Jurkat, Clone E6-1 (cell line): ENCODE measurements around the gene ZNF563.
A peak's percentile ranks its signal among the peaks of the same experiment; 100 is the strongest.
"Not testable (repeated sequence)": the region's sequence is repeated elsewhere in the genome, so short reads cannot be mapped to it uniquely, and the experiment has no call there.

Experiments
- DNase-seq: peaks from one replicate; pipeline ENCODE4 v3.0.0-alpha.2; 2011; ENCODE audit warnings: low read depth, low spot score
- H3K4me3 ChIP-seq: 2 replicates; pipeline ENCODE4 v1.5.1; 2011; ENCODE audit warnings: mild to moderate bottlenecking, low read length, control low read depth, moderate library complexity

The ZNF563 gene

DNA sequence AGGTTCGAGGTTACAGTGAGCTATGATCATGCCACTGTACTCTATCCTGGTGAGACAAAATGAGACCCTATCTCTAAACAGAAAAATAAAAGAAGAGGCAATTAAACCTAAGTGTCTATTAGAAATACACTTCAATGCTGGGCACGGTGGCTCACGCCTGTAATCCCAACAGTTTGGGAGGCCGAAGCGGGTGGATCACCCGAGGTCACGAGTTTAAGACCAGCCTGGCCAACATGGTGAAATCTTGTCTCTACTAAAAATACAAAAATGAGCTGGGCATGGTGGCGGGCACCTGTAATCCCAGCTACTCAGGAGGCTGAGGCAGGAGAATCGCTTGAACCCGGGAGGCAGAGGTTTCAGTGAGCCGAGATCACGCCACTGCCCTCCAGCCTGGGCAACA, 24.5 kb downstream of the ZNF563 start:
- DNase-seq, result not testable (repeated sequence)

DNA sequence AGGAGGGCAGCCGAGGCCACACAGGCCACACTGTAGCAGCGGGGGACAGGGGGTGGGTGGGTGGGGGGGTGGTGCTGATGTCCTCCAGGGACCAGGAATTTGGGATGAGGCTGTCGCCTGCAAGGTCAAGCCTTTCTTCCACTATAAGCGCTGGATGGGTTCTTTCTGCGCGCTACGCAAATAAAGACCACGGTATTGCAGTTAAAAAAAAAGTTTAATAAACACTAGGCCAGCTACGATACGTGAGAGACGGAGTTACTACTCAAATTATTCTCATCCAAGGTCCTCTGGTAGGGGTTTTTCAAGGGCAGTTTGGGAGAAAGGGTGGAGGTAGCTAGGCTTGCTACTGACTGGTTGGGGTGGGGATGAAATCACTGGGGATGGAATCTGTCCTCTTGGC, 38.2 kb downstream of the ZNF563 start:
- peak overlapping the region; percentile 86 for H3K4me3 ChIP-seq
- DNase-seq, result no peak

More for the DNA sequence above, 24.5 kb downstream of the ZNF563 start:
- H3K4me3 ChIP-seq, result not testable (repeated sequence)

DNA sequence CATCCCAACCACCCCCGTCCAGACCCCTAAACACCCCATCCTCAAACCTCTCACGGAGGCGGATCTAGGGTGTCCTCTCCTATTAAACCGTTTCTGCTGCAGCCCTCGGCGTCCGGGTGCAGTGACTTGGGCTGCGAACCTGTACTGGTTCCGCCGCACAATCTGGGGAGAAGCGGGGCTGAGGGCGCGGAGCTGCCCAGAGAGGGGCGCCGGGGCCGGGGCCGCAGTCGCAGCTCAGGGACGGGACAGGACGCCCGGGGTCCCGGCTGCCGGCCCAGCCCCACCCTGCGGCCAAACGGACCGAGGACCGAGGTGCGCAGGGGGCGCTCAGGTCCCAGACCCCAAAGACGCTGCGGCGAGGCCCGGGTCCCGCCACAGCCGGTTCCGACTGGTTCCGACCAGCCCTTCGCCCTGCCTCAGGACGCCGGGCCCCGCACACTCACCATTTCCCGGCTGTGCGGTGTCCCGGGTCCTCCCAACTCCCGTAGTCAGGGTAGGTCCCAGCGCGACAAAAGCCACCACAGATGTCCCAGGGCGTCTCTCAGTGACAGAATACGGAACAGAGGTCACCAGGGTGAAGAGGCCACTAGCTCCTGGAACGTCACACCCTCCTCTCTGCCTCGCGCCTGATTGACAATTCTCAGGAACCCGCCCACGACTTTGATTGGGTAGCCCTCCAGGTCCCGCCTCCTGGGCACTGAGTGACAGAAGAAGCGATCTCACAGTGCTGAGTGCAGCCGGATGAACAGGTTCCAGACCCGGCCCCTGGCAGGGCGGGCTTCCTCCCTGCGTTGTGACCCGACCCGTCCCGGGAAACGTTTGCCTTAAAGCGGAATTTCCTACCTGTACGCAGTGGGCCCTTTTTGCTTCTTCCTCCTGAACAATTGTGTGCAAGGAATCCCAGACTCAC, 38.9 kb downstream of the ZNF563 start, which contains the start of gene ZNF44:
TSS of gene ZNF44 (minus strand) at position 635 of the 910 bp plus-strand sequence. CDS start at position 446, 189 bp downstream.
- peak; percentile 97 for DNase-seq
- peak within 1 kb of the TSS; percentile 86 for H3K4me3 ChIP-seq

DNA sequence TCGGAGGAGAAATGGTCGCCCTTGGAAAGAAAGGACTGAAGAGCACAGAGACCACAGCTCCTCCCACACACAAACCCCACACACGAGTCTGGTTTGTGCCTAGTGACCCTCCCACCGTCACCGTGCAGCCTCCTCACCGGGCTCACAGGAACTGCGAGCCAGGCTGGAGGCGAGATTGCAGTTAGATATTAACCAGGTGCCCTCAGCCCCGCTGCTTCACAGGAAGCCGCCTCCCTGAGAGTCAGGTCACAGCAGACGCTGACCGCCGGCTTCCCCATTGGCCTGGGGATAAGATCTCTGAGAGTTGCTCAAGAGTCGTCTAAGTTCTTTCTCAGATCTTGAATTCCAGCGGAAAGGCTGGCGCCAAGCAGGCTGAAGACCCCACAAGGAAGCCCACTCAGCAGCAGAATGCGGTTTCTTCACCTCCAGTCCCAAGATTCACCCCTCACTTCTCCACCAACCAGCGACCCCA, 39.6 kb downstream of the ZNF563 start:
- H3K4me3 ChIP-seq, result peak overlapping the region; percentile 86
- DNase-seq, result peak; percentile 40

DNA sequence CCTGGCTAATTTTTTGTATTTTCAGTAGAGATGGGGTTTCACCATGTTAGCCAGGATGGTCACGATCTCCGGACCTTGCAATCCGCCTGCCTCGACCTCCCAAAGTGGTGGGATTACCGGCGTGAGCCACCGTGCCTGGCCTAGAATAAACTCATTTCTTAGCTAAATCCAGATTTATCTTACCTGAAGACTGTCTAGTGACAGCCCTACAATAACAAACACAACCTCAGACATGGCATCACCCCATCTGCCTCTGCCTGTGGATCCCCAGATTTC, 43.7 kb downstream of the ZNF563 start:
- no peak for DNase-seq
- H3K4me3 ChIP-seq, result no peak overlapping the region

DNA sequence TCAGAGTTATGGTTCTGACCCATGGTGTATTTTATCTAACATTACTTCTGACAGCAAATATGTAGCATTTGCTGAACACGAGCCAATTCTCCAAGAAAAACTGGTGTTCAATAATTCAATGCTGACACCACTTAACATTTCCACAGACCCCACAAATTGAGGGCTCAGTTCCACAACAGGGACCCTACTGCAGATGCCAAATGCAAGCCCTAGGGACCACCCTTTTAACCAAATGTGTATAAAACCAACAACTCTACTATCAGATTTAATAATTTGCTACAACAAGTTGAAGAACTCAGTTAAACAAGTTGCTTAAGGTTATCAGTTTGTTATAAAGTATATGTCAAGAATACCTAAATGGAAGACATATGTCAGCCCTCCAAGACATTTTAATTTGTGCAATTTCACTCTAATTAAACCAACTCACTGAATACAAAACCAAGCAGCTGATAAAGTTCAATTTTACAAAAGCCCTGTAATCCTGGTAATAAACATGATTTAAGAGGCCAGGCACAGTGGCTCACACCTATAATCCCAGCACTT, 45.4 kb downstream of the ZNF563 start:
- no peak for DNase-seq
- no peak overlapping the region for H3K4me3 ChIP-seq

DNA sequence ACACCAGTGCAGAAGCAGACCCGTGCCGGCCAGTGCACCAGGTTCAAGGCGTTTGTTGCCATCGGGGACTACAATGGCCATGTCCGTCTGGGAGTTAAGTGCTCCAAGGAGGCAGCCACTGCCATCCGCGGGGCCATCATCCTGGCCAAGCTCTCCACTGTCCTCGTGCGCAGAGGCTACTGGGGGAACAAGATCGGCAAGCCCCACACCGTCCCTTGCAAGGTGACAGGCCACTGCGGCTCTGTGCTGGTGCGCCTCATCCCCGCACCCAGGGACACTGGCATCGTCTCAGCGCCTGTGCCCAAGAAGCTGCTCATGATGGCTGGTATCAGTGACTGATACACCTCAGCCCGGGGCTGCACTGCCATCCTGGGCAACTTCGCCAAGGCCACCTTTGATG, 48.8 kb downstream of the ZNF563 start:
- no peak for DNase-seq
- no peak overlapping the region for H3K4me3 ChIP-seq

DNA sequence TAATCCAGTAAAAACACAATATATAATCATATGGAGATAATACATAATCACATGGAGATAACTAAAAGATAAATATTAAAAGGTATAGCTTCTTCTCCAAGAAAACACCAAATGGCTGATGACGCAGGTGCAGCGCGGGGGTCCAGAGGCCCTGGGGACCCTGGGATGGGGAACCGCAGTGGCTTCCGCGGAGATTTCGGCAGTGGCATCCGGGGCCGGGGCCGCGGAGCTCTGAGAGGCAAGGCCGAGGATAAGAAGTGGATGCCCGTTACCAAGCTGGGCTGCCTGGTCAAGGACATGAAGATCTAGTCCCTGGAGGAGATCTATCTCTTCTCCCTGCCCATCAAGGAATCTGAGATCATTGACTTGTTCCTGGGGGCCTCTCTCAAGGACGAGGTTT, 49.2 kb downstream of the ZNF563 start:
- DNase-seq, result no peak

DNA sequence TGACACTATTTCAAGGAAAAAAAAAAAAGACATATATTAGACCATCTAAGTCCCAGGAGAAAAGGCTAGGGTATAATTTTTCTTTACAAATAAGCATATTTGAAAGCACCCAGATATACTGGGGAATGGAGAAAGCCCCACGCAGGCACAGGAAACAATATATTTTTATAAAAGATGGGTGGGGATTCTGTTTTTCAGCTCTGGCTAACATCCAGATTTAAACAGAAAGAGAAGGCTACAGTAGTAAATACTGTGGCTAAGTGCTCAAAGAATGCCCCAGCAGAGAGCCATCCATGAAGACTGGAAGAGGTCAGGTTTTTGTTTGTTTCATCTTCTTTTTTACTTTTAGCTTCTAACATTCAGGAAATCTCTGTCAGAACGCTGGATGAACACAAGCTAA, 54.7 kb downstream of the ZNF563 start:
- no peak overlapping the region for H3K4me3 ChIP-seq
- DNase-seq, result no peak

More for the DNA sequence above, 49.2 kb downstream of the ZNF563 start:
- H3K4me3 ChIP-seq, result no peak overlapping the region

DNA sequence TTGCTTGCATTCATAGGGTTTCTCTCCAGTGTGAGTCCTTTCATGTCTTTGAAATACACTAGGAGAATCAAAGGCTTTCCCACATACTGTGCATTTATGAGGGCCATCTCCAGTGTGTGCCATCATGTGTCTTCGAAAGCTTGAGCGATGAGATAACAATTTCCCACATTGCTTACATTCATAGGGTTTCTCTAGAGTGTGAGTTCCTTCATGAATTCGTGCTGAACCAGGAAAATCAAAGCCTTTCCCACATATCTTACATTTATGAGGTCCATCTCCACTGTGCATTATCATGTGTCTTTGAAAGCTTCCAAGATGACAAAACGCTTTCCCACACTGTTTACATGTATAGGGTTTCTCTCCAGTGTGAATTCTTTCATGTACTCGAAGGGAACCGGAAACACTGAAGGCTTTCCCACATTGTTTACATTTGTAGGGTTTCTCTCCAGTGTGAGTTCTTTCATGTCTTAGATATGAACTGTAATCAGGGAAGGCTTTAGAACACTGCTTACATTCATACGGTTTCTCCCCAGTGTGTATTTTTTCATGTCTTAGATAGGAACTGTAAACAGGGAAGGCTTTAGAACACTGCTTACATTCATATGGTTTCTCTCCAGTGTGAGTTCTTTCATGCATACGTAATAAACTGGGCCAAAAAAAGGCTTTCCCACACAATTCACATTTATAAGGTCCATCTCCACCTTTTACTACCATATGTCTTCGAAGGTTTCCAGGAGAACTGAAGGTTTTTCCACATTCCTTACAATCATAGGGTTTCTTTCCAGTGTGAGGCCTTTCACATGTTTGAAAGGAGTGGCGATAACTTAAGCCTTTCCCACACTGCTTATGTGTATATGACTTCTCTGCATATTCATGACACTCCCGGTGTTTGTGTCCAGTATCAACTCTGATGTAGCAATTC, 60.2 kb downstream of the ZNF563 start:
- no peak overlapping the region for H3K4me3 ChIP-seq
- DNase-seq, result no peak

DNA sequence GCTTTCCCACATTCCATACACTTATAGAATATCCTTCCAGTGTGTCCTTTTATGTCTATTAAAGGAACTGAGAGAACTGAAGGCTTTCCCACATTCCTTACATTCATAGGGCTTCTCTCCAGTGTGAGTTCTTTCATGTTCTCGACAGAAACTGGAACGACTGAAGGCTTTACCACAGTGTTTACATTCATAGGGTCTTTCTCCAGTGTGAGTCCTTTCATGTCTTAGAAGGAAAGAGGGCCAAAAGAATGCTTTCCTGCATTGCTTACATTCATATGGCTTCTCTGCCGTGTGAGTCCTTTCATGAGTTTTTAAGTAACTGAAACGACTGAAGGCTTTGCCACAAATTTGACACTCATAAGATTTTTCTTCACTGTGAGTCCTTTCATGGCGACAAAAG, 61.0 kb downstream of the ZNF563 start:
- DNase-seq, result no peak
- H3K4me3 ChIP-seq, result no peak overlapping the region

DNA sequence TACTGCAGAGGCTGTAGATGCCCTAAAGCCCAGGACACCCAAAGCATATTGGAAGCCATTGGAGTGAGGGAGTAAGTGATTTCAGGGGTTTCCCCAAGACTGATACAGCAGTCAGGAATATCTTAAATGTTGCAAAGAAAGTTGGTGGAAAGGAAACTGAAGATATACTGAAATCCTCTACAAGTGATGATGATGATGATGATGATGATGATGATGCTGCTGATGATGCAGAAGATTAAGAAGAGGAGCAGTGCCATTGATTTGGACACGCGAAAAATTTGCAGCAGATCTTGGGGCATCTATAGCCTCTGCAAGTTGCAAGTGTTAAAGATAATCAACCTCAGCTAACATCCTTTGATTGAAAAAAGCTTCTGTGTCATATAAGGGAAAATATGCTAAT, 62.6 kb downstream of the ZNF563 start:
- no peak for DNase-seq
- no peak overlapping the region for H3K4me3 ChIP-seq
